Activated T-cell treated with anti-CD3 and anti-CD28 coated beads for 4 hours (primary cell): ENCODE measurements around the gene C3.

Experiments used
- DNase-seq: peaks from one replicate; pipeline ENCODE4 v3.0.0-alpha.2; 2020

Gene C3

GRCh38 chr19:6744381-6745301, 24.2 kb upstream of the C3 start:
- DNase-seq = no peak

- no peak for DNase-seq
These were observed 23.4 kb upstream of the C3 start for GRCh38 chr19:6743714-6744380.

- no peak for DNase-seq
These were observed 22.6 kb upstream of the C3 start for GRCh38 chr19:6743066-6743465.

GRCh38 chr19:6740589-6741343, 20.3 kb upstream of the C3 start:
- no peak for DNase-seq

- DNase-seq = no peak
These were observed 19.6 kb upstream of the C3 start for GRCh38 chr19:6739883-6740588.

GRCh38 chr19:6739390-6739882, 19.0 kb upstream of the C3 start, which contains the start of gene TRIP10:
TSS of gene TRIP10 (plus strand) at chr19:6739680. CDS start at chr19:6739762, 82 bp downstream.
- peak; percentile 73 for DNase-seq

GRCh38 chr19:6738787-6739389, 18.4 kb upstream of the C3 start:
- DNase-seq = no peak

- peak; percentile 67 for DNase-seq
These were observed 17.7 kb upstream of the C3 start for GRCh38 chr19:6737873-6738786.

GRCh38 chr19:6737284-6737872, 16.9 kb upstream of the C3 start, which contains the start of gene GPR108:
TSS of gene GPR108 (minus strand) at chr19:6737580. CDS start at chr19:6737576, 4 bp downstream.
- peak; percentile 97 for DNase-seq

- DNase-seq = no peak
These were observed 16.4 kb upstream of the C3 start for GRCh38 chr19:6736917-6737283.

GRCh38 chr19:6736169-6736916, 15.9 kb upstream of the C3 start:
- peak; percentile 52 for DNase-seq

- no peak for DNase-seq
These were observed 14.9 kb upstream of the C3 start for GRCh38 chr19:6735181-6735911.

- no peak for DNase-seq
These were observed 13.7 kb upstream of the C3 start for GRCh38 chr19:6734096-6734696.

GRCh38 chr19:6733338-6734095, 13.1 kb upstream of the C3 start:
- DNase-seq = no peak

- DNase-seq = no peak
These were observed 12.4 kb upstream of the C3 start for GRCh38 chr19:6732803-6733337.

GRCh38 chr19:6731822-6732221, 11.4 kb upstream of the C3 start:
- DNase-seq = no peak

- DNase-seq = no peak
These were observed 10.7 kb upstream of the C3 start for GRCh38 chr19:6730941-6731670.
